ENCODE data around the gene FPR3.
A peak's percentile ranks its signal among the peaks of the same experiment; 100 is the strongest.

The FPR3 gene

DNA sequence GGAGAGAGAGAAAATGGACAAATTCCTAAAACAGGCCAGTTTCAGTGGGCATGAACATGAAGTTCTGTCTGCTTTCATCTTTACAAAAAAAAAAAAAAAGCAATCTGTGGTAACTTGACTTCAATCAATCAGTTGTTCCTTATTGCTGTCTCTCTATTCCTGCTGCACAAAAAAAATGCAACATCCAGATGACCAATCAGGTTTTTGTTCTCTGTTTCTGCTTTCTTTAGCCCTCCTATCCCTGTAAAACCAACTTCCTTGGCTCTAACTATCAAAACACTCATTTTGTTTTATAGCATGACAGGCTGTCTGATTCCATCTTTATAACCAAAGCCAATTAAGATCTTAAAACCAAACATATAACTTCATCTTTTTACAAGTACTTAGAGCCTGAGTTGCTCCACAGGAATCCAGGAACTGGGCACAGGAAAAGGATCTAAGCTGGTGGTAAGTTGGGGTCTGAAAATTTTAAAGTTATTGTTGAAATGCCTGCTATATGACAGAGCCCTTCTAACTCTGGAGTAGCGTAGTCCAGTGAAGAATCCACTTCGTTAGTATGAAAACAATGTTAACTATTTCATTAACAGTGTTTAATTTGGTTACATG, at the start of gene FPR3:
Gene FPR3, plus strand, starts transcription at position 273 of the 606 bp plus-strand sequence. CDS start 28,592 bp downstream, outside the sequence.
- no peak within 1 kb of the TSS for H3K4me3 ChIP-seq (ENCODE audit: control insufficient read depth, low read depth, low read length)
- TF ChIP-seq, protein P1, sequence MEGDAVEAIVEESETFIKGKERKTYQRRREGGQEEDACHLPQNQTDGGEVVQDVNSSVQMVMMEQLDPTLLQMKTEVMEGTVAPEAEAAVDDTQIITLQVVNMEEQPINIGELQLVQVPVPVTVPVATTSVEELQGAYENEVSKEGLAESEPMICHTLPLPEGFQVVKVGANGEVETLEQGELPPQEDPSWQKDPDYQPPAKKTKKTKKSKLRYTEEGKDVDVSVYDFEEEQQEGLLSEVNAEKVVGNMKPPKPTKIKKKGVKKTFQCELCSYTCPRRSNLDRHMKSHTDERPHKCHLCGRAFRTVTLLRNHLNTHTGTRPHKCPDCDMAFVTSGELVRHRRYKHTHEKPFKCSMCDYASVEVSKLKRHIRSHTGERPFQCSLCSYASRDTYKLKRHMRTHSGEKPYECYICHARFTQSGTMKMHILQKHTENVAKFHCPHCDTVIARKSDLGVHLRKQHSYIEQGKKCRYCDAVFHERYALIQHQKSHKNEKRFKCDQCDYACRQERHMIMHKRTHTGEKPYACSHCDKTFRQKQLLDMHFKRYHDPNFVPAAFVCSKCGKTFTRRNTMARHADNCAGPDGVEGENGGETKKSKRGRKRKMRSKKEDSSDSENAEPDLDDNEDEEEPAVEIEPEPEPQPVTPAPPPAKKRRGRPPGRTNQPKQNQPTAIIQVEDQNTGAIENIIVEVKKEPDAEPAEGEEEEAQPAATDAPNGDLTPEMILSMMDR (IDR thresholded peaks at IDR 0.05; ENCODE audit: control insufficient read depth, insufficient read depth, low read depth, low read length, missing control alignments) = no peak
- DNase-seq (ENCODE audit: low read depth) = peak; percentile 28

GRCh38 chr19:51746731-51747130, 48.2 kb upstream of the FPR3 start:
- TF ChIP-seq, protein P1 (IDR thresholded peaks at IDR 0.05; ENCODE audit: control insufficient read depth, insufficient read depth, low read depth, low read length, missing control alignments) = no peak
- DNase-seq (ENCODE audit: low read depth) = no peak
- no peak overlapping the region for H3K4me3 ChIP-seq (ENCODE audit: control insufficient read depth, low read depth, low read length)

GRCh38 chr19:51749979-51750378, 45.0 kb upstream of the FPR3 start:
- DNase-seq (ENCODE audit: low read depth) = peak; percentile 61
- TF ChIP-seq, protein P1 (IDR thresholded peaks at IDR 0.05; ENCODE audit: control insufficient read depth, insufficient read depth, low read depth, low read length, missing control alignments) = no peak

GRCh38 chr19:51750400-51751094, 44.4 kb upstream of the FPR3 start:
- DNase-seq (ENCODE audit: low read depth) = no peak
- TF ChIP-seq, protein P1 (IDR thresholded peaks at IDR 0.05; ENCODE audit: control insufficient read depth, insufficient read depth, low read depth, low read length, missing control alignments) = no peak
- H3K4me3 ChIP-seq (ENCODE audit: control insufficient read depth, low read depth, low read length) = no peak overlapping the region

More at GRCh38 chr19:51749979-51750378, 45.0 kb upstream of the FPR3 start:
- H3K4me3 ChIP-seq (ENCODE audit: control insufficient read depth, low read depth, low read length) = no peak overlapping the region

GRCh38 chr19:51751655-51752054, 43.3 kb upstream of the FPR3 start, which contains the start of gene FPR1:
Gene FPR1, minus strand, starts transcription at chr19:51751878. Its CDS starts 4,884 bp downstream, at chr19:51746994.
- no peak within 1 kb of the TSS for H3K4me3 ChIP-seq (ENCODE audit: control insufficient read depth, low read depth, low read length)
- no peak for DNase-seq (ENCODE audit: low read depth)
- TF ChIP-seq, protein P1 (IDR thresholded peaks at IDR 0.05; ENCODE audit: control insufficient read depth, insufficient read depth, low read depth, low read length, missing control alignments) = no peak

- DNase-seq (ENCODE audit: low read depth) = no peak
- no peak overlapping the region for H3K4me3 ChIP-seq (ENCODE audit: control insufficient read depth, low read depth, low read length)
- TF ChIP-seq, protein P1 (IDR thresholded peaks at IDR 0.05; ENCODE audit: control insufficient read depth, insufficient read depth, low read depth, low read length, missing control alignments) = no peak
These were observed 40.8 kb upstream of the FPR3 start for GRCh38 chr19:51754109-51754508.

Data from AG09309 (cell line).